IMR-90 (cell line): ENCODE measurements around the gene IRAK4. TPM values are rescaled to one million over a fixed set of nuclear protein-coding genes. Genes with fewer than 3 reads are reported as not detected.

ENCODE experiments used
- ATAC-seq: fragments of 200-7000 bp; cut with Tn5 transposase; 2 replicates; pipeline ENCODE4 v1.9.1; 2020; ENCODE audit warnings: low read depth, mild to moderate bottlenecking, moderate library complexity
- BruUV-seq: library from RNA; stranded (reverse); fragments of 400-500 nt; replicated peaks from 2 replicates; lab custom pipeline; 2021; lab: Mats Ljungman, UMichigan
- CTCF ChIA-PET: fragments of 300-600 bp; formaldehyde crosslinking; extraction: SDS; loops from one replicate; lab custom pipeline; 2021; ENCODE audit warnings: antibody characterized with exemption; lab: Yijun Ruan, JAX
- POLR2A ChIA-PET: fragments of 300-600 bp; sonication (Branson Sonifier 250); formaldehyde crosslinking; loops from one replicate; lab custom pipeline; 2022; ENCODE audit warnings: antibody characterized with exemption; ENCODE audit not compliant: unreplicated experiment; lab: Charles Lee
- DNase-seq: peaks from one replicate; pipeline ENCODE4 v3.0.0; 2013
- H2AFZ ChIP-seq: replicated peaks from 2 replicates; pipeline ENCODE3; 2013; ENCODE audit warnings: low read length, mild to moderate bottlenecking; ENCODE audit not compliant: poor library complexity
- H2AK5ac ChIP-seq: 2 replicates; pipeline ENCODE4 v1.6.1; 2013; ENCODE audit warnings: low read depth, low read length, inconsistent platforms
- H2AK9ac ChIP-seq: replicated peaks from 2 replicates; pipeline ENCODE3; 2013; ENCODE audit warnings: mild to moderate bottlenecking, low read depth, low read length, moderate library complexity; ENCODE audit not compliant: poor library complexity
- H2BK120ac ChIP-seq: 2 replicates; pipeline ENCODE4 v1.6.1; 2013; ENCODE audit warnings: low read depth, low read length, inconsistent platforms
- H2BK15ac ChIP-seq: 3 replicates; pipeline ENCODE4 v1.6.1; 2013; ENCODE audit warnings: low read depth, low read length, inconsistent platforms
- H2BK20ac ChIP-seq: 2 replicates; pipeline ENCODE4 v1.6.1; 2013; ENCODE audit warnings: low read depth, mild to moderate bottlenecking, inconsistent platforms, low read length, moderate library complexity
- H2BK5ac ChIP-seq: 2 replicates; pipeline ENCODE4 v1.6.1; 2013; ENCODE audit warnings: mild to moderate bottlenecking, low read depth, low read length, inconsistent platforms; ENCODE audit not compliant: poor library complexity, severe bottlenecking
- H3K14ac ChIP-seq: replicated peaks from 2 replicates; pipeline ENCODE4 v1.6.1; 2013; ENCODE audit warnings: low read depth, low read length, inconsistent platforms
- H3K18ac ChIP-seq: 2 replicates; pipeline ENCODE4 v1.6.1; 2013; ENCODE audit warnings: low read depth, low read length, control low read depth
- H3K23ac ChIP-seq: 2 replicates; pipeline ENCODE4 v1.6.1; 2013; ENCODE audit warnings: low read depth, low read length, inconsistent platforms
- H3K27ac ChIP-seq: 2 replicates; pipeline ENCODE4 v1.5.1; 2013; ENCODE audit warnings: mild to moderate bottlenecking, control low read depth, low read length; ENCODE audit not compliant: insufficient read depth
- H3K27me3 ChIP-seq: 2 replicates; pipeline ENCODE4 v1.6.1; 2013; ENCODE audit warnings: low read length; ENCODE audit not compliant: control insufficient read depth, insufficient read depth
- H3K36me3 ChIP-seq: 2 replicates; pipeline ENCODE4 v1.6.1; 2013; ENCODE audit warnings: low read length, mixed read lengths; ENCODE audit not compliant: control insufficient read depth, insufficient read depth
- H3K4ac ChIP-seq: 2 replicates; pipeline ENCODE4 v1.6.1; 2013; ENCODE audit warnings: low read depth, low read length, inconsistent platforms
- H3K4me1 ChIP-seq: 2 replicates; pipeline ENCODE4 v1.6.1; 2013; ENCODE audit warnings: low read length, mixed read lengths; ENCODE audit not compliant: control insufficient read depth, insufficient read depth
- H3K4me2 ChIP-seq: 2 replicates; pipeline ENCODE4 v1.6.1; 2013; ENCODE audit warnings: low read depth, mild to moderate bottlenecking, control low read depth, low read length, moderate library complexity
- H3K4me3 ChIP-seq: 2 replicates; pipeline ENCODE4 v1.5.1; 2013; ENCODE audit warnings: low read depth, mild to moderate bottlenecking, control low read depth, low read length, moderate library complexity; ENCODE audit not compliant: insufficient read depth
- H3K56ac ChIP-seq: 2 replicates; pipeline ENCODE4 v1.6.1; 2013; ENCODE audit warnings: low read length, inconsistent platforms; ENCODE audit not compliant: insufficient read depth; ENCODE audit errors: extremely low read depth
- H3K79me1 ChIP-seq, 2 experiments: 2 replicates each; pipeline ENCODE4 v1.6.1; 2013; ENCODE audit warnings: low read length in 2 of 2, inconsistent platforms in 1 of 2, low read depth in 1 of 2
- H3K9ac ChIP-seq: 2 replicates; pipeline ENCODE4 v1.6.1; 2013; ENCODE audit warnings: low read depth, low read length, control low read depth
- H3K9me1 ChIP-seq: 2 replicates; pipeline ENCODE4 v1.6.1; 2013; ENCODE audit warnings: low read length, inconsistent platforms; ENCODE audit not compliant: insufficient read depth
- H3K9me3 ChIP-seq: 2 replicates; pipeline ENCODE4 v1.6.1; 2013; ENCODE audit warnings: low read length; ENCODE audit not compliant: control insufficient read depth, insufficient read depth
- H4K20me1 ChIP-seq: 2 replicates; pipeline ENCODE4 v1.6.1; 2013; ENCODE audit warnings: low read length, inconsistent platforms; ENCODE audit not compliant: insufficient read depth
- H4K5ac ChIP-seq: 2 replicates; pipeline ENCODE4 v1.6.1; 2013; ENCODE audit warnings: mild to moderate bottlenecking, low read depth, low read length, control low read depth
- H4K8ac ChIP-seq, 2 experiments: 2 replicates each; pipeline ENCODE4 v1.6.1; 2013; ENCODE audit warnings: low read depth in 2 of 2, low read length in 2 of 2, control low read depth in 1 of 2, inconsistent platforms in 1 of 2
- H4K91ac ChIP-seq: 2 replicates; pipeline ENCODE4 v1.6.1; 2013; ENCODE audit warnings: low read depth, low read length, inconsistent platforms; ENCODE audit not compliant: insufficient read depth
- FOS ChIP-seq: fragments of 150-350 bp; IDR thresholded peaks from 2 replicates; pipeline ENCODE4 v1.6.1; 2016; ENCODE audit warnings: low read depth, low read length
- WGBS, 2 experiments: methylation state at CpG; one replicate each; pipeline versions ENCODE4 v1.1.5 to v1.1.7; 2013; ENCODE audit warnings: missing lambda C conversion rate in 2 of 2; ENCODE audit not compliant: insufficient read length in 1 of 2; ENCODE audit errors: extremely low coverage in 2 of 2; 5-methylcytosine and 5-hydroxymethylcytosine counted together
- dilution Hi-C: fragments of 300-500 bp; cut with HindIII; formaldehyde crosslinking; loops from one replicate; pipeline ENCODE4 v1.14.3; 2018; ENCODE audit warnings: low sequenced_read_pairs; ENCODE audit not compliant: unreplicated experiment
- in situ Hi-C: fragments of 300-500 bp; cut with MboI; formaldehyde crosslinking; loops from 3 replicates; pipeline ENCODE4 v1.14.3; 2019; ENCODE audit warnings: low sequenced_read_pairs, inconsistent platforms, mixed read lengths
- intact Hi-C: fragments of 100-400 bp; cut with micrococcal nuclease; formaldehyde crosslinking; loops from 2 replicates; pipeline ENCODE4 v1.10.0; 2022
- polyA plus RNA-seq, 3 experiments: library from polyadenylated mRNA; depleted of rRNA; stranded (reverse); fragments of >200 nt; gene quantifications; 2 replicates each; pipeline ENCODE4 v1.2.3, GENCODE V29; 2012; ENCODE audit warnings: low replicate concordance in 1 of 3
- total RNA-seq: library from RNA; depleted of rRNA; stranded (reverse); fragments of >200 nt; gene quantifications from 2 replicates; pipeline ENCODE4 v1.2.3, GENCODE V29; 2012

Gene IRAK4
- total and polyA plus RNA-seq, 2 of the 4 experiments (the other 2 are of a cell fraction) = 12.6 to 27.6 TPM

DNA sequence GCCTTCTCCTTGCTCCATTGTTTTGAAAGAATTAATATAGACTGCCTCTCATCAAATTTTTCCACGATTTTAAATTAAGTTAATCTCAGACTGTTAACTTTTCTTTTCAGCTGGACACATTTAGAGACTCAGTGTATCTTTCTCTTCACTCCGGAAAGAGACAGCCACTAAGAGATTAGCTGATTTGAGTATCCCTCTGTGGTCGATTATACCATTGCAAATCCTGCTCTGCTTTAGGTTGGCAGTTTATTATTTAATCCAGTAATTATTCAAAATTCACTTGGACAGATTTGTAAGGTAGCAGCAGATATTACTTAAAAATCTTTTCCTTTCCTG is 48.0 kb downstream of the IRAK4 start:
- TSS peak; percentile 88 for BruUV-seq
- H2AFZ ChIP-seq = no peak overlapping the region
- in situ Hi-C loops = loop anchor here (5.0 kb wide), 1 partner anchor 76 kb away; no protein-coding TSS in a partner anchor
- TF ChIP-seq FOS = no peak
- H3K4me3 ChIP-seq = peak overlapping the region; percentile 89
- H2AK5ac ChIP-seq = 0 out of 2 replicates have a peak overlapping the region, but pooled peaks have one; percentile 36
- dilution Hi-C loops = no loop called here
- no peaks in the 10 kb centered on the region for H3K4me1 ChIP-seq
- H2BK120ac ChIP-seq = no peak overlapping the region
- peak overlapping the region; percentile 93 for H3K56ac ChIP-seq
- no peaks in the 10 kb centered on the region; the same call in 1 of the 2 replicates for H3K27me3 ChIP-seq
- peak overlapping the region; percentile 92 to 98 for H4K8ac ChIP-seq
- no peak for ATAC-seq
- ChIA-PET CTCF (interaction anchor here (2.4 to 2.6 kb wide), 2 partner anchors 10 to 76 kb away, joined by 7 read pairs; no protein-coding TSS in a partner anchor), POLR2A (interaction anchor here (1.2 kb wide), 1 partner anchor 11 kb away, joined by 4 read pairs; no protein-coding TSS in a partner anchor)
- no peak overlapping the region for H2BK15ac ChIP-seq
- no peaks in the 10 kb centered on the region for H3K9me1 ChIP-seq
- H3K27ac ChIP-seq = peak overlapping the region; percentile 88
- H3K9me3 ChIP-seq = no peaks in the 10 kb centered on the region
- no peaks in the 10 kb centered on the region for H3K36me3 ChIP-seq
- H3K4me2 ChIP-seq = peak overlapping the region; percentile 88
- H3K23ac ChIP-seq = peak overlapping the region; percentile 39; the same call in 1 of the 2 replicates
- peak overlapping the region; percentile 87; the same call in 1 of the 2 replicates for H3K4ac ChIP-seq
- H2BK20ac ChIP-seq = no peak overlapping the region
- intact Hi-C loops = loop anchor here (2.0 kb wide), 1 partner anchor 48 kb away; the partner anchor contains the start of genes IRAK4 and PUS7L
- H4K20me1 ChIP-seq = no peaks in the 10 kb centered on the region
- peak overlapping the region; percentile 89 for H2BK5ac ChIP-seq
- peak overlapping the region; percentile 82; the same call in 1 of the 2 replicates for H3K14ac ChIP-seq
- H2AK9ac ChIP-seq = no peak overlapping the region
- DNase-seq = no peak
- peak overlapping the region; percentile 85 for H3K9ac ChIP-seq
- 0% methylated on average over 1 of the region's 3 CpGs; no CpG with 5 or more reads in 1 of the 2 experiments for WGBS, 2 experiments
- H4K91ac ChIP-seq = peak overlapping the region; percentile 55; the same call in 1 of the 2 replicates
- H3K18ac ChIP-seq = peak overlapping the region; percentile 84
- H4K5ac ChIP-seq = peak overlapping the region; percentile 88
- H3K79me1 ChIP-seq = peaks cover 0 to 18% of the 10 kb centered on the region in 2 experiments; a peak in 2 of 4 replicates
